ENCODE measurements around the gene TMEM106B.

GRCh38 chr7:12244694-12245093, 33.6 kb downstream of the TMEM106B start:
- no peak for TF ChIP-seq CTCF (conservative IDR thresholded peaks at IDR 0.05; ENCODE audit: low read length)
- no peak for TF ChIP-seq EZH2phosphoT487 (IDR thresholded peaks at IDR 0.05; ENCODE audit: borderline replicate concordance, low read depth, low read length)

All from OCI-LY7 (cell line).